C4-2B (cell line): ENCODE results near the gene PLOD1.

Experiments used
- ZFX ChIP-seq: fragments of 450-650 bp; IDR thresholded peaks from 2 replicates; pipeline ENCODE4 v1.6.1; 2017
- TF ChIP-seq, protein P1 (sequence below): fragments of 450-650 bp; conservative IDR thresholded peaks from 2 replicates; pipeline ENCODE4 v1.5.1; 2017; ENCODE audit warnings: mild to moderate bottlenecking

DNA sequence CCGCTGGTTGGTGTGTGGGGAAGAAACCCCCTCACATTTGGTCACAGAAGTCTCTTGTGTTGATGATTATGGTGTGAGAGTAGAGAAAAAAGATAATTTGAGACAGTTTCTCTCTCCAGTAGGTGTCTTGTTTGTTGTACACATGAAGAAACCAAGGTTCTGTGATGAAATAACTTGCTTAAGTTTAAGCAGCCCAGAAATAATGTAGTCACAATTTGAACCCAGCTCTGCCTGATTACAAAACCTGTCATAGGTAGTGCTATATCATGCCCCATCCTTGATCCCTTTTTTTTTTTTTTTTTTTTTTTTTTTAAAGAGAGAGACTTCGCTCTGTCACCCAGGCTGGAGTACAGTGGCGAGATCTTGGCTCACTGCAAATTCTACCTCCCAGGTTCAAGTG is 50.7 kb downstream of the PLOD1 start:
- TF ChIP-seq, protein P1, sequence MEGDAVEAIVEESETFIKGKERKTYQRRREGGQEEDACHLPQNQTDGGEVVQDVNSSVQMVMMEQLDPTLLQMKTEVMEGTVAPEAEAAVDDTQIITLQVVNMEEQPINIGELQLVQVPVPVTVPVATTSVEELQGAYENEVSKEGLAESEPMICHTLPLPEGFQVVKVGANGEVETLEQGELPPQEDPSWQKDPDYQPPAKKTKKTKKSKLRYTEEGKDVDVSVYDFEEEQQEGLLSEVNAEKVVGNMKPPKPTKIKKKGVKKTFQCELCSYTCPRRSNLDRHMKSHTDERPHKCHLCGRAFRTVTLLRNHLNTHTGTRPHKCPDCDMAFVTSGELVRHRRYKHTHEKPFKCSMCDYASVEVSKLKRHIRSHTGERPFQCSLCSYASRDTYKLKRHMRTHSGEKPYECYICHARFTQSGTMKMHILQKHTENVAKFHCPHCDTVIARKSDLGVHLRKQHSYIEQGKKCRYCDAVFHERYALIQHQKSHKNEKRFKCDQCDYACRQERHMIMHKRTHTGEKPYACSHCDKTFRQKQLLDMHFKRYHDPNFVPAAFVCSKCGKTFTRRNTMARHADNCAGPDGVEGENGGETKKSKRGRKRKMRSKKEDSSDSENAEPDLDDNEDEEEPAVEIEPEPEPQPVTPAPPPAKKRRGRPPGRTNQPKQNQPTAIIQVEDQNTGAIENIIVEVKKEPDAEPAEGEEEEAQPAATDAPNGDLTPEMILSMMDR = no peak
- TF ChIP-seq ZFX = no peak
